ENCODE results near the gene PARP12.

The PARP12 gene

DNA sequence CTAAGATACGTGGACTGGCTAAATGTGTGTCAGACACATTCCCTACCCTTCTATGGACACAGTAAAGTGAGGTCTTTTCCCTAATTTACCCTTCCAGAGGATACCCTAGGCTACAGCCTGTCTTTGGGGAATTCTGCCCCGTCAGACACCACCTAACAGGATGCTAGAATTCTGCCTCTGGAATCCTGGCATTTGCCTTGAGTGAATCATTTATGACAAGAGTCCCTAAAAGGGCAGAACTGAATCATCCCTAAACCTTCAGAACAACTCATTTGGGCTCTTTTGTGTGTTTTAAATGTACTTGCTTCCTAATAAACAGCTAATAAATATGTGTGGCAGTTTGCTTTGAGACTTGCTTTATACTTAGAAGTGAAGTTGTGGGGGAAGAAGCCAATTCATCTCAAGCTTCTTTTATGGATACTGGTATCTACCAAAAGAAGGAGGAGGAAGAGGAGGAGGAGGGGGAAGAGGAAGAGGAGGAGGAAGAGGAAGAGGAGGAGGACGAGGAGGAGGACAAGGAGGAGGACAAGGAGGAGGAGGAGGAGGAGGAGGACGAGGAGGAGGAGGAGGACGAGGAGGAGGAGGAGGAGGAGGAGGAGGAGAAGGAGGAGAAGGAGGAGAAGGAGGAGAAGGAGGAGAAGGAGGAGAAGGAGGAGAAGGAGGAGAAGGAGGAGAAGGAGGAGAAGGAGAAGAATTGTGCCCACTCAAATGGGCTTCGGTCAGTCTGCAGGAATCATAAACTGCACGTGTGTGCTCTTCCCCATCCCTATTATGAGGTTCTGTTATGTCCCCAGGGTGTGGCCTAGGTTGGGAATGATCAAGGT, 27.1 kb downstream of the PARP12 start:
- DNase-seq (ENCODE audit: low spot score): no peak

DNA sequence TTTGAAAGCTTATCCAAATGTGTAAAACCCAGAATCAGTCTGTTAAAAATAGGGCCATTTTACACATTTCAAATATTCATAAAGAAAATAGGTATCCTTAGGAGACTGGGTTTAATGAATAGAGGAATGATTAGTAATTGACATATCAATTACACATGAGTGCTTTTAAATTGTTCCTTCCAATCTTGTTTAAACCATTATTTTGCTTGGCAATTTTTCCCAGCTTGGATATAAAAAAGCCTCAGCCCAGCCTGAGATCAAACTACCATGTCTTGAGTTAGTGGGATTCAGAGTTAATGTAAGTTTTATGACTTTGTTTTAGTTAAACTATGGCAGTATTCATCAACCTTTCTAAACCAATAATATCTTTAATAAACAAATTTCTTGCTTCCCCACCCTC, 28.3 kb downstream of the PARP12 start:
- DNase-seq (ENCODE audit: low spot score): no peak

DNA sequence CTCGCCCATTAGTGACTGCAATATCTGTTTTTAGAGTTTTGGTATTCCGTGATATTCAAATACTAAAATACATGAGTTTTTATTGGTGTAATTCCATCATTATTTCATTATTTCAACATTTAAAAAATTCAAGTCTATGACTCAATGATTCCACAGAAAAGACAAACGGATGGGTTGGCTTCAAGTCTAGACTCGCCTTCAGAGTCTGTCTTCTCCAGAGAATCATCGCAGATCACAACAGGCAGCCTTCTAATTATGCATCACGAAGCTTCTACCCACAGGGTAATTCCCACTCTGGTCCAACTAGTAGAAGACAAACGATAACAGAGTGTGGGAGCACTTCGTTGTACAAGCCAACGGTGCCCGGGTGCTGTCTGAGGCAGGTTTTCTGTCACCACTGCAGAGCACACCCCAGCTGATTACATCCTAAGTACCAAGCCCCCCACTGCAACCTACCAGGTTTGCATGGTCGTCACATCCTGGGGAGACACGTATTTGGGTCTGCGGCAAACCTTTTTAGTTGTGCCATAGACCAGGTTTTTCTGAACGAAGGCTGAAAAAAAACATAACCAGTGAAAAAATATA, 28.9 kb downstream of the PARP12 start:
- no peak for DNase-seq (ENCODE audit: low spot score)

DNA sequence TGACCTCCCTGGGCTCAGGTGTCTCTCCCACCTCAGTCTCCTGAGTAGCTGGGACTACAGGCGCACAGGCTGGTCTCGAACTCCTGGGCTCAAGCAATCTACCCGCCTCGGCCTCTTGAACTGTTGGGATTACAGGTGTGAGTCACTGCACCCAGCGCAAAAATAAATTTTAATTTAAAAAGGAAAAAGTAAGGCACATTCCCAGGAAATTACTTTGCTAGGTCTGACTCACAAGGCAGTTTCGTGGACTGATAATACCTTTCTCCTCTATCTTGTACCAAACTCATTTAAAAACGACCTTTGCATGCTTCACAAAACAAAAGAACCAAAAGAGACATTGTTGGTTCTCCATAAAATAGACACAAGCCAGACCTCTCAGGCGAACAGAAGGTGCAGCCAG, 29.7 kb downstream of the PARP12 start:
- no peak for DNase-seq (ENCODE audit: low spot score)

DNA sequence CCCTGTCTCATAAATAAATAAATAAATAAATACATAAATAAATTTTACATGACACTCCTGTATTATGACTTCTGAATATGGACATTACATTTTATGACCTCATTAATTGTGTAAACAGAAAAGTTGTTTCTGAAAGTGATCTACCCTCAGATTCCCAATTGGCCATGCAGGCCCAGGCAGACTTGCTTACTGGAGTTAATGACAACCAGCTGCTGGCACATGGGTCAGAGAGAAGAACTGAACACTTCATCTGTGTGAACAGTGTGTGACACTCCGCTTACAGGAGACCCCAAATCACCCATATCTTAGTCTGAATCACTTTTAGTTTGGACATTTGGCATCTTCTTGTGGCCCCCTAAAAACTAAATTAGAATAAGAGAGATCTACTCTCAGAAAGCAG, 31.4 kb downstream of the PARP12 start:
- no peak for DNase-seq (ENCODE audit: low spot score)

DNA sequence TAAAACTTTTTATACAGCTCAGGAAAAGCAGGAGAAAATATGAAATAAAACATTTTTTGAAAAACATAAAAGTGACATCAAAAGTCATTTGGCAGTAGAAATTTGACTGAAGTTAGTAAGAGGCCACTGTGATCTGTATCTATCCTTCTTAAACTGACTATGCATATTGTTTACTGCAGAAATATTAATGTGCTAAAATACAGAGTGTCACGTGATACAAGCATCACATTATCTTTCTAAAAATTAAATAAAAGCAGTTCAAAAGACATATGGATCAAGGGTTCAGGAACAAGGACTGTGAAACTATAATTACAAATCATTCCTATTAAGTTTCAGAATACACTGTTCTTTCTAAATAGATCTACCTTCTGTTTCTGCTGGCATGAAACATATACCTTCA, 33.7 kb downstream of the PARP12 start:
- DNase-seq (ENCODE audit: low spot score): no peak

DNA sequence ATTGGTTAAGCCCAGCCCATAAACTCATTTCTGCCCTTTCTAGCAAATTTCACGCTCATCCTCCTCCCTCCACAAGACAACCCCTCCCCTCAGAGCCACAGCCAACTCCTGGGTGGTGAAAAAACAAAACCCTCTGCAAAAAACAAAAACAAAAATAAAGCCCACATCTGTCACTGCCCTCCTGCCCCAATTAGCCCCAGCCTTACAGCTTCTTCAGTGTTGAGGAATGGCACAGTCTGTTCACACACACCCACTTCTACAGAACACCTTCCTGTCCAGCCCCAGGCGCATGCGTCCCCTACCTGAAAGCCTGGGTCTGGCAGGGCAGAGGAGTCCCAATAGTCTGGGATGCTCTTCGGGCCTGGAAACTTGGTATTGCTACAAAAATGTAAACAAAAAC, 34.4 kb downstream of the PARP12 start:
- no peak for DNase-seq (ENCODE audit: low spot score)

DNA sequence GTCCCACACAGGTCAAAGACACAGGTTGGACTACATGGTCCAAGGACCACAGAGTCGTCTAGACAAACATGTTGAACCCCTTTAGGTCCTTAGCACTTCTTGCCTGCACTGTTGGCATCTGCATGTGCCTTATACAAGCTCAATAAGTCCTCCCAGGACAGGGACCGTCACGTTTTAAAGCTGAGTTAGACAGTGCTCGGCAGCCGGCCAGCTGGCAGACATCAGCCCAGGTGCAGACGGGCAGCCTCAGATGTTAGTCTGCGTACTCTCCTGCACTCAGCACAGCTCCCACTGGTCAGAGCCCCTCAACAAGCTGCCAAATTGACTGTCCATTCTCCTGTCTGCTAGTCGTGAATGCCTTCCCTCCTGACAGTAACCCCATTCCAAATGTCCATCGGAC, 34.9 kb downstream of the PARP12 start:
- DNase-seq (ENCODE audit: low spot score): no peak

DNA sequence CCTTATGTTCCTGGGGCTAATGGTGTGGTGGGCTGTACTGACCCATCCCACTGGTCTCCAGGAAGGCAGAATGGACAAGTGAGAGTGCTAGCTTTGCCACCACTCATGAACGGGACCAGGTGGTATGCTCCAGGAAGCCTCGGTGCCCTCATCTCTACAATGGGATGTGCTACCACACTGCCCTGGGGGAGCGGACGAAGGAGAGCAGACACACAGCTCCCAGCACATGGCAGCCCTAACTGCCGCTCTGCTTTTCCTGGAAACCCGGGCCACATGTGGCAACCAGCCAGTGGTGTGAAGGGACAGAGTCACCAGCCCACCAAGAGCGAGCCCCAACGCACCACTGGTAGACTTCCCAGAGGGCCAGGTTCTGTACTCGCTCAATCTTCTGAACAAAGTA, 35.8 kb downstream of the PARP12 start:
- no peak for DNase-seq (ENCODE audit: low spot score)

DNA sequence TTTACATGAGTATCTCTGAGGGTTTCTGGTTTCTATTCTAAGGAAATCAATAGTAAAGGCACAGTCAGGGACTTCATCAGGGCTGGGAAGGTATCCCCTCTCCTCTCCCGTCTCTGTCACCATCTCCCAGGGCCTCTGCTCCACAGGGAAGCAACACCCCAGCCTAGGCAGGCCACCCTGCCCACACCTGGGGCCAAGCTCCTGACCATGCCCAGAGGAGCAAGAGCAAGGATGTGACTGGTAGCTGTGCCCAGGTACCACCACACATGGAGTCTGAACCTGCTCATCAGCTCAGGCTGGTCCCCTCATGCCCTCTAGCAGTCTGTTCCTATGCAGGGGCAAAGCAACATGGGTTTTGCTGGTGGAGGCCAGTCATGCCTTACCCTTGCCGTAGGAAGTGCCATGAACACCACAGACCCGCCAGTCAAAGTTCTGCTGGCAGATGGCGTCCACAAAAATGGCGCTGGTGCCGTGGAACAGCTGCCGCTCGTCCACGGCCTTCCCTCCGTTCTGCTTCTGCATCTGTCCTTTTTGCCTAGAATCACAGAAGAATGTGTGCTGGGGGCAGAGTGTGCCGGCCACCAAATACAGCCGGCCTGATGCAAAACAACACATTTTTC, 36.8 kb downstream of the PARP12 start:
- no peak for DNase-seq (ENCODE audit: low spot score)

DNA sequence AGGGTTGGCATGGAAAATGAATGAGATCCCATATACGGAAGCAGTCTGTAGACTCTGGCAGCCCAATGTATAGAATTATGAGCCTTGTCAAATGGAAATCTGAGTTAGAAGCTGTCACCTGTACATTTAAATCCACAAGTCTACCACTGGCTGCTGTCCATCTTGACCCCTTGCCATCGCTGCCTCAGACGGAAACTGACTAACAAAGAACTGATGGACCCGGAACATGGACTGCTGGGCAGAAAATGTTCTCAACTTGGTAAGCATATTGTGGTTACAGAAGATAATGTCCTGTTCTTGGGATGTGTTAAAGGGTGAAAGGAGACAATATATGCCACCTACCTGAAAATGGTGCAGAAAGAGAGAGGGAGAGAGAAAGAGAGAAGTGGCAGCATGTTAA, 37.5 kb downstream of the PARP12 start:
- DNase-seq (ENCODE audit: low spot score): no peak

DNA sequence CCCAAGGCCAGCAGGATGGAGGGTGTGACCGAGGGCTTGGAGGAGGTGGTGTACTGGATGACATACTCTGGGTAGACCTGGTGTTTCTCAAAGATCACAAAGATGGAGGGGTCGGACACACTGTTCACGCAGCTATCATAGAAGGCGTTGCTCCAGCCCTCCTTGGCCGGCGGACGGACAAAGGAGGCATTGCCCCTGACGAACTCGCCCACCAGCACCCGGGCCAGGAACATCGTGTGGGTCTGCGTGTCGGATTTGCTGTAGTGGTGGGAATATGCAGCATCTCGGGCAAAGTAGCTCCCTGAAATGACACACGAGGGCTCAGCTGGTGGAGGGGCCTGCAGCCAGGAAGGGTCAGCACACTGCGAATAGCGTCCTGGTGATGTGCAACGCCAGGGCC, 38.2 kb downstream of the PARP12 start:
- no peak for DNase-seq (ENCODE audit: low spot score)

DNA sequence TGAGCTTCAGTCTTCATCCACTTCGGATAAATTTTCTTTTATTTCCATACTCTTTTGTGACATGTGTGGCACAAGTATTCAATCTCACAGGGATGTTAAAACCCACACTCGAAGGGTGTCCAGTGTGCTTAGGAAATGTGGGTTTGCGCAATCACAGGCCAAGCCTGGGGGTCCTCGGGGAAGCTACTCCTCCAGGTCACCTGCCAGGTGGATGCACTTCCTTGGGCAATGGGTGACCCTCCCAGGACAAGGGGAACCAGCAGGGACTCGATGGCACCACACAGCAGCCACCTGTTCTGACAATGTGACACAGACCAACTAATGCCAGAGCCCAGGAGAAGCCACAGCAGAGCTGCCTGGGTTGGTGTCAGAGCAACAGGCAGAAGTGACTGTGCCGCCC, 39.0 kb downstream of the PARP12 start:
- no peak for DNase-seq (ENCODE audit: low spot score)

DNA sequence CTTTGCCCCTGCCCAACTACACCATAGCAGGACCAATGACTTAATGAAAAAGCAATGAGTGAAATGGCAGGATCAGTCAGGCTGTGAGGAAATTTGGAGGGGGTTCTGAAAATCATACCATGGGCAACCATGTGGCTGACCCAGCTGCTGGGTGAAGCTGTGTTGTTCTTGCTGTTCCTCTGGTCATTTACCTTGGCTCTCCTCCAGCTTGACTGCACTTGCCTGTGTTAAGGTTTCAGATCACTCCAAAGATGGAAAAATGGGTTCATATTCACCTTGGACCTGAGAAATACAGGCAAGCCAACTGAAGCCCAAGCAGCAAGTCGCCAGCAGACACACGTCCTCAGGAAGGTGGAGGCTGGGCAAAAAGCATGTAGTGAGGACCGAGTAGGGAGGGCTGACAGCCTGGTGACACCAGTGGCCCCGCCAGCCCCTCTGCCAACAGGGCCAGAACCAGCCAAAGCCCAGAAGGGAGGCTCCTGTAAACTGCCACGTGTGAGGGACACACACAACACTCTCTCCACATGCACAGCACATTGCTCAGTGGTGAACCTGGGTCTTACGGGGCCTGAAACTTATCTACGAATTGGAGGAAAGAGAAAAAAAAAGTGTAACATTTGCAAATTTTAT, 40.1 kb downstream of the PARP12 start:
- DNase-seq (ENCODE audit: low spot score): no peak

DNA sequence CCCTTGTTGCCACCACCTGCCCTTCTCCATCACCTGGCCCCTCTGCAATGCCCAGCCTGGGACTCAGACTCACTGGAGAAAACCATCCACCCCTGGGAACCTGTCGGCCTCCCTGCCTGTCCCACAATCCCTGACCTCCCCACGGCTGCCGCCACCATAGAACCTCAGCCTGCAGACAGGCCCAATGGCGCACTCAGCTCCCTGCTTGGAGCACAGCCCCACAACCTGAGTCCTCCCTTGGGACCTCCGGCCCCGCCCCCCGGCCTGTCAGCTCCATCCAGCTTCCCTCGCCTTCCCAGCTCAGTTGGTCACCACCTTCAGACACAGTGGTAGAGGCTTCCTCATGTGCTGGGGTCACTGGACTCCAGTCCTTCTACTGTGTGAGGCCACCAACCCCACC, 41.1 kb downstream of the PARP12 start:
- no peak for DNase-seq (ENCODE audit: low spot score)

DNA sequence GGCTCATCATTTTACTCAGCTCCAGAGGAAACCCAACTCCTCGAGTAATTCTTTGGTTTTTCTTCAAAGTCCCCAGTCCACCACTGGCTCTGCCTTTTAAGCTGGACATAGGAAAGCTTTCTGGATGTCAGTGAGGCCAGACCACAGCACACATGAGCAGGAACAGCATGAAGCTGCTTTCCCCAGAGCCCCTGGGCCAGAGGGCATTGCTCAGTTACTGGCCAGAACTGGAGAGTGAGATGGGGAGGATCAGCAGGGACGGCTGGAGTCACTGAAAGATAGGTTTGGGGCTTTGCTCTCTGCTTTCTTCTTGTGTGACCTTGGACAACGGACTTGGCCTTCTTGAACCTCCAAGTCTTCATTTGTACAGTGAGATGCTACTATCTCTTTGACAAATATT, 43.1 kb downstream of the PARP12 start:
- DNase-seq (ENCODE audit: low spot score): no peak

DNA sequence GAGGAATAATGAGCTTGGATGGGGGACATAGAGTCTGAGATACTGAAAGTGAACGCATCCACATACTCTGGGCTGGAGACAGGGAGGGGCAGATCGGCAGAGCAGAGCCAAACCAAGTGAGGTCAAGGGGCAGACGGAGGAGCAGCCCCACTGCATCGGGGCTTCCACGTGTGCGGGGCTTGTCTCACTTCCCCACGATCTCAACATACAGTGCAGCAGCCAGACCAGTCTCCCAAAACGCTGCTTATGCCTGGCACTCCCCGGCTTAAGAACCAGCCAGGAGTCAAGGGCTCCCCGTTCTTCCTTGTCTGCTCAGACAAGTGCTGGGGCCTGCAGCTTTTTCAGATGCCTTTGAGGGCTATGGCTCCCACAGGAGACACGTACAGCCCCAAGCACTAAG, 43.6 kb downstream of the PARP12 start:
- DNase-seq (ENCODE audit: low spot score): no peak

DNA sequence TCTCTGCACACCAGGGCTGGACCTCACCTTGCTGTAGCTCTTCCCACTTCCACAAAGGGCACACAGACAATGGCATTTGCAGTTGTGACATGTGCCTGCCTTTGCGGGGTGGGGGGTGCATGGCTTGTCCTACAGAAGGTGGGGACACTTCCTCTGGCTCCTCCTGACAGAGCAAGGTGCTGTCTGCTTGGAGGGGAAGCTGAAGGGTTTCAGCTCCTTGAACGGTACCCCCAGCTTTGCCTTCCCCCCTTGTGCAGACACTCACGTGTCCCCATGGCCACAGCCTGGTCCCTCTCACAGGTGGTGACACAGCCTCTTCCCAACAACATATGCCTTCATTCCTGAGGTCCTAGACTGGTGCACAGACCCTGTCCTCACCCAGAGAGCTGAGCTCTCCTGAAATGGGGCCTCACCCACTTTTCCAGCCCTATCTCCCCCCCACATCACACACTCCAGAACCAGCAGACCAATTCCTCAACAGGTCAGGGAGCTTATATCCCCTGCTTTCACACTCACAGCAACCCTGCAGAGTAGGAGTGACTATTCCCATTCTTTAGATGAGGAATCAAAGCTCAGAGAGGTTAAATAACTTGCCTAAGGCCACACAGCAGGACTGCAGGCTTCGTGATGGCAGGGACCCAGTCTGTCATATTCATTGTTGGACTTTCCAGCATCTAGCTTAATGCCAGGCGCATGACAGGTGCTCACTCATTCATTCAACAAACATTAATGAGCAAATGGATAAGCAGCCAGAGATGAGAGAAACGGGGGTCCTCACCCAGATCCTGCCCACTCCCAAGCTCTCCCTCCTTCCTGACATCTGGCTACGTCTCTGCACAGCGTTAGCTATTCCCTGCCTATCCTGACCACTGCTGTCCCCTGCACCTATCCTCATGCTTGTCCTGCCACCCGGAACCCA, 44.4 kb downstream of the PARP12 start:
- DNase-seq (ENCODE audit: low spot score): no peak

DNA sequence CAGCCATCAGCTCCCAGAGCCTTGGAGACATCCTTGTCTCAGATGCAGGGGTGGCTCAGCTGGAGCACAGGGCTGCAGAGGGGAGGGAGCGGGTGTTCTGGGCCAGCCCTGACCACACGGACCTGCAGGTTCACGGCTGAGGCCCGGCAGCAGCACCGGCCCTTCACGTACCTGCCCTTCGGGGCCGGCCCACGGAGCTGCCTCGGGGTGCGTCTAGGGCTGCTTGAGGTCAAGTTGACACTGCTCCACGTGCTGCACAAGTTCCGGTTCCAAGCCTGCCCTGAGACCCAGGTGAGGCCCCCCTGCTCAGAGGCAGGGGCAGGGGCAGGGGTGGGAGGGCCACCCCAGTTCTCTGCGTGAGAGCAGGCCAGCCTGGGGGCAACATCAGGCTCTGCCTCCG, 45.2 kb downstream of the PARP12 start:
- DNase-seq (ENCODE audit: low spot score): no peak

DNA sequence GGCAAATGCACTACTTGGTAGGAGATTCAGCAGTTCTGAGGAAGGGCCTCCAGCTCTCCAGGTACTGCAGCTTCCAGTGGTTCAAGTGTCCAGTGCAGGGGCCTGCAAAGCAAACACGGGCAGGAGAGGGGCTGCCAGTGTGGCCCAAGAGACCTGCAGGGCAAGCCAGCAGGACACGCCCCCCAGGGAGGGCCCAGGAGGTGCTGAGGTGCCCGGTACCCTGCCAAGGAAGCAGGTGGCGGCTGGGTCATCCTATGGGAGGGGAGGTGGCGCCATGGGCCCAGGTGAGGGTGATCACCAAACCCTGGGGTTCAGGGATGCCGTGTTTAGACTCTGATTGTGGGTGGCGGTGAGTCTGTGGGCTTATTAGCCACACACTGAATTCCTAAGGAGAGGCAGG, 45.7 kb downstream of the PARP12 start:
- no peak for DNase-seq (ENCODE audit: low spot score)

DNA sequence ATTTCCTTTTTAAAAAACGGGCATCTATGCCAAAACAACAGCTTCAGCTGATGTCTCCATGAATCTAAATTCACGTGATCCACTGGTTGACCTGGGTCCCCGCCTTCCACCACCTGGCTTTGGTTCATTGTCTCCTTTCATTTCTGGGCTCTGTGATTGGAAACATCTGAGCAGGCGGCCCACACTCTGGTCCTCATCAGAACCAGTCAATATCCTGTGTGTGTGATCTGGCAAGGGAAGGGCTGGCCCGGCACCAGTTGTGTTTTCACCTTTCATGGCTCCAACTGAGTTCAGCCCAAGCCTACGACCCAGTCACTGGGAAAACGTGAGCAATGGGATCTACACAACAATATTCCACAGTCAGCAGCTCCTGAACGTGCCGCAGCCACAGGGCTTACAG, 46.2 kb downstream of the PARP12 start:
- DNase-seq (ENCODE audit: low spot score): no peak

DNA sequence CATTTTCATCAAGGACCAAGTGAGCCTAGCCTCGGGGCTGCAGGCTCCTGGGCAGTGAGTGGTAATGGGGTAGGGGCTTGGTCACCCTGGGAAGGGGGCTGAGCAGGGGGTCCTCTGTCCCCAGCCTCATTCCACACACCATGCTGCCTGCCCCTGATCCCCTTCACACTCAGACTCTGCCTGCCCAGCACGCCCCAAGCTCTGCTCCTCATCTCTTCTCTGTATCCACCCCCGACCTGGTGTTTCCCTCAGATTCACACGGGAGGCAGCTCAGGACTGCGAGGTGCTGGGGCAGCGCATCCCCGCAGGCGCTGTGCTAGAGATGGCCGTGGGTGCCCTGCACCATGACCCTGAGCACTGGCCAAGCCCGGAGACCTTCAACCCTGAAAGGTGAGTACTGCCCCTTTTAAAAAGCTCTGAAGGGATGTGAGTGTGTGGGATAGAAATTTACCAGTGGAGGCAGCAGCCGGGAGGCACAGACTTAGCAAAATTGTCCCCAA, 47.2 kb downstream of the PARP12 start:
- DNase-seq (ENCODE audit: low spot score): no peak
